Measurements from ENCODE around the gene POLG.

GRCh38 chr15:89369341-89369947, 34.8 kb upstream of the POLG start:
- TF ChIP-seq CTCF (IDR thresholded peaks at IDR 0.05) (no peak), EZH2phosphoT487 (IDR thresholded peaks at IDR 0.05) (no peak), EZH2 (IDR thresholded peaks at IDR 0.05) (no peak)
